Ishikawa (cell line): ENCODE measurements around the gene WNK2.

Experiments
- CREB1 ChIP-seq: IDR thresholded peaks from 2 replicates; pipeline ENCODE4 v1.6.1; 2012; ENCODE audit warnings: low read depth
- EGR1 ChIP-seq: IDR thresholded peaks from 2 replicates; pipeline ENCODE4 v1.6.1; 2012
- EP300 ChIP-seq: IDR thresholded peaks from 2 replicates; pipeline ENCODE4 v1.6.1; 2012; ENCODE audit warnings: borderline replicate concordance
- FOXM1 ChIP-seq: IDR thresholded peaks from 2 replicates; pipeline ENCODE4 v1.6.1; 2012; ENCODE audit warnings: low read depth, borderline replicate concordance
- RAD21 ChIP-seq: IDR thresholded peaks from 2 replicates; pipeline ENCODE4 v1.6.1; 2012; ENCODE audit warnings: low read depth
- TAF1 ChIP-seq: IDR thresholded peaks from 2 replicates; pipeline ENCODE4 v1.6.1; 2012; ENCODE audit warnings: low read depth, mild to moderate bottlenecking
- USF1 ChIP-seq: IDR thresholded peaks from 2 replicates; pipeline ENCODE4 v1.6.1; 2012

DNA sequence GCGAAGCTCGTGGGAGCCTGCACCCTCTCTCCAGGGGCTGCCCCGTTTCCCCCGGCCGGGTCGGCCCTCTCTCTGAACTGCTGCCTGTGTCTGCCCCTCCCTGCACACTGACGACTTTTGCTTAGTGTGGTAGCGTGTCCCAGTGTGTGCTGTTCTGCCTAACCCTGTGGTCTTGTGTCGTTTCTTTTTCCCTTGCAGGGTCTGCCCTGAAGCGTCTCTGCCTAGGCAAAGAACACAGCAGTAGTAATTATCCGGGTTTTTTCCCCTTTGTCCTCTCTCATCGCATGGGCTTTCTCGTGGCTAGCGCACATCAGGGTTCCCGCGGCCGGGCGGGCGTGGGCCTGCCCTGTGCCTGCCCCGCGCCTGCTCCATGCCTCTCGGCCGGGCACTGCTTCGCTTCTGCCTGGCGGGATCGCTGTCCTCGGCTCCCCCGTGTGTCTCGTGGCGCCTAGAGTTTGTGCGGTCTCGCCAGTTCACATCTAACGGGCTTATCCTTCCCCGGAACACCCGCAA, 122.7 kb downstream of the WNK2 start:
- TF ChIP-seq FOXM1 (no peak), RAD21 (no peak), CREB1 (no peak), EGR1 (no peak), TAF1 (no peak), EP300 (no peak), USF1 (no peak)
